WTC11 (cell line): ENCODE results near the gene POLD4. TPM values are rescaled to one million over a fixed set of nuclear protein-coding genes. Genes with fewer than 3 reads are reported as not detected.

Experiments
- ATAC-seq: fragments of 200-7000 bp; cut with Tn5 transposase; 2 replicates; pipeline ENCODE4 v1.10.0; 2021; ENCODE audit warnings: mild to moderate bottlenecking, moderate library complexity
- CTCF ChIA-PET: fragments of 300-600 bp; sonication (Branson Sonifier 250); formaldehyde crosslinking; loops from one replicate; lab custom pipeline; 2021; ENCODE audit warnings: antibody characterized with exemption; lab: Charles Lee
- POLR2A ChIA-PET: fragments of 350-600 bp; sonication (Branson Sonifier 250); formaldehyde crosslinking; loops from one replicate; lab custom pipeline; 2021; ENCODE audit warnings: antibody characterized with exemption; lab: Charles Lee
- DNase-seq: peaks from one replicate; pipeline ENCODE4 v3.0.0; 2021; ENCODE audit warnings: low spot score
- H3K27ac Mint-ChIP-seq: 2 replicates; pipeline ENCODE4 v1.8.0; 2021; ENCODE audit warnings: mixed read lengths
- H3K27me3 Mint-ChIP-seq: 2 replicates; pipeline ENCODE4 v1.8.0; 2021; ENCODE audit warnings: low read depth, mild to moderate bottlenecking, moderate library complexity, mixed read lengths
- H3K36me3 Mint-ChIP-seq: 2 replicates; pipeline ENCODE4 v1.8.0; 2021; ENCODE audit warnings: mixed read lengths
- H3K4me1 Mint-ChIP-seq: 2 replicates; pipeline ENCODE4 v1.8.0; 2022; ENCODE audit warnings: mixed read lengths
- H3K4me3 Mint-ChIP-seq: 2 replicates; pipeline ENCODE4 v1.8.0; 2021; ENCODE audit warnings: mild to moderate bottlenecking, moderate library complexity, mixed read lengths
- H3K9me3 Mint-ChIP-seq: 2 replicates; pipeline ENCODE4 v1.8.0; 2021; ENCODE audit warnings: mixed read lengths
- ATF1 ChIP-seq: sonication (generic); formaldehyde crosslinking; IDR thresholded peaks from 2 replicates; pipeline ENCODE4 v1.8.1; 2023; ENCODE audit warnings: mild to moderate bottlenecking, moderate library complexity, missing genetic modification reagents
- CREB1 ChIP-seq: sonication (generic); formaldehyde crosslinking; IDR thresholded peaks from 2 replicates; pipeline ENCODE4 v1.8.0; 2023; ENCODE audit warnings: mild to moderate bottlenecking, missing genetic modification reagents
- E2F4 ChIP-seq: sonication (generic); formaldehyde crosslinking; IDR thresholded peaks from 2 replicates; pipeline ENCODE4 v1.8.1; 2022; ENCODE audit warnings: low read depth, mild to moderate bottlenecking, moderate library complexity, missing genetic modification reagents, borderline replicate concordance
- FOXJ3 ChIP-seq: sonication (generic); formaldehyde crosslinking; IDR thresholded peaks from 2 replicates; pipeline ENCODE4 v1.9.0; 2021; ENCODE audit warnings: missing genetic modification reagents, mild to moderate bottlenecking, borderline replicate concordance
- GABPB1 ChIP-seq: sonication (generic); formaldehyde crosslinking; IDR thresholded peaks from 2 replicates; pipeline ENCODE4 v1.8.1; 2023; ENCODE audit warnings: mild to moderate bottlenecking, missing genetic modification reagents
- GTF2I ChIP-seq: fragments of 250-450 bp; sonication (Bioruptor Pico); conservative IDR thresholded peaks from 2 replicates; pipeline ENCODE4 v1.4.0; 2021; ENCODE audit warnings: mild to moderate bottlenecking
- IRF2 ChIP-seq: sonication (generic); formaldehyde crosslinking; IDR thresholded peaks from 2 replicates; pipeline ENCODE4 v1.8.0; 2022; ENCODE audit warnings: low read depth, missing genetic modification reagents, borderline replicate concordance
- JUN ChIP-seq: sonication (generic); formaldehyde crosslinking; IDR thresholded peaks from 2 replicates; pipeline ENCODE4 v1.8.0; 2023; ENCODE audit warnings: mild to moderate bottlenecking, missing genetic modification reagents
- KAT7 ChIP-seq: sonication (generic); formaldehyde crosslinking; IDR thresholded peaks from 2 replicates; pipeline ENCODE4 v1.8.1; 2023; ENCODE audit warnings: missing genetic modification reagents, mild to moderate bottlenecking, borderline replicate concordance
- NFATC4 ChIP-seq: fragments of 250-450 bp; sonication (Bioruptor Pico); IDR thresholded peaks from 2 replicates; pipeline ENCODE4 v1.9.0; 2021; ENCODE audit warnings: mild to moderate bottlenecking
- NR2C2 ChIP-seq: sonication (generic); formaldehyde crosslinking; IDR thresholded peaks from 2 replicates; pipeline ENCODE4 v1.8.0; 2022; ENCODE audit warnings: mild to moderate bottlenecking, missing genetic modification reagents
- NR3C1 ChIP-seq: sonication (generic); formaldehyde crosslinking; conservative IDR thresholded peaks from 2 replicates; pipeline ENCODE4 v1.8.1; 2023; ENCODE audit warnings: low read depth, mild to moderate bottlenecking, missing genetic modification reagents
- PRDM15 ChIP-seq: sonication (generic); formaldehyde crosslinking; IDR thresholded peaks from 2 replicates; pipeline ENCODE4 v1.8.0; 2022; ENCODE audit warnings: missing genetic modification reagents
- PRRX2 ChIP-seq: fragments of 250-450 bp; sonication (Bioruptor Pico); IDR thresholded peaks from 2 replicates; pipeline ENCODE4 v1.8.0; 2021; ENCODE audit warnings: mild to moderate bottlenecking
- SMAD3 ChIP-seq: sonication (generic); formaldehyde crosslinking; IDR thresholded peaks from 2 replicates; pipeline ENCODE4 v1.8.0; 2022; ENCODE audit warnings: missing genetic modification reagents, mild to moderate bottlenecking, borderline replicate concordance
- TP53 ChIP-seq: sonication (generic); formaldehyde crosslinking; IDR thresholded peaks from 2 replicates; pipeline ENCODE4 v1.8.1; 2023; ENCODE audit warnings: mild to moderate bottlenecking, missing genetic modification reagents
- ZBTB21 ChIP-seq: sonication (generic); formaldehyde crosslinking; IDR thresholded peaks from 2 replicates; pipeline ENCODE4 v1.8.1; 2023; ENCODE audit warnings: mild to moderate bottlenecking, missing genetic modification reagents, borderline replicate concordance
- ZNF219 ChIP-seq: sonication (generic); formaldehyde crosslinking; IDR thresholded peaks from 2 replicates; pipeline ENCODE4 v1.8.0; 2023; ENCODE audit warnings: missing genetic modification reagents, mild to moderate bottlenecking, borderline replicate concordance
- ZNF263 ChIP-seq: sonication (generic); formaldehyde crosslinking; IDR thresholded peaks from 2 replicates; pipeline ENCODE4 v1.8.1; 2022; ENCODE audit warnings: low read depth, mild to moderate bottlenecking, moderate library complexity, missing genetic modification reagents
- ZNF416 ChIP-seq: fragments of 250-450 bp; sonication (Bioruptor Pico); IDR thresholded peaks from 2 replicates; pipeline ENCODE4 v1.9.0; 2021; ENCODE audit warnings: mild to moderate bottlenecking, inconsistent platforms
- ZNF425 ChIP-seq: fragments of 250-450 bp; sonication (Bioruptor Pico); conservative IDR thresholded peaks from 2 replicates; pipeline ENCODE4 v1.9.0; 2021; ENCODE audit warnings: mild to moderate bottlenecking
- total RNA-seq: library from RNA; stranded (reverse); gene quantifications from 3 replicates; pipeline ENCODE4 v1.2.3, GENCODE V29; 2021

POLD4 gene
- total RNA-seq, 1 experiment from 2014 or later = 30.3 TPM

GRCh38 chr11:67309166-67309565 lies 44.2 kb downstream of the POLD4 start (continued):
- no peak for TF ChIP-seq PRDM15 (CRISPR knock-in tag)
- TF ChIP-seq IRF2 (CRISPR knock-in tag) = no peak
- TF ChIP-seq ZNF416 (CRISPR knock-in tag) = no peak

- TF ChIP-seq ZNF219 (no peak), E2F4 (CRISPR knock-in tag) (no peak), PRRX2 (no peak), KAT7 (CRISPR knock-in tag) (no peak), NR3C1 (CRISPR knock-in tag) (no peak), ZBTB21 (CRISPR knock-in tag) (no peak), TP53 (CRISPR knock-in tag) (no peak)
- ATAC-seq = no peak
- ChIA-PET POLR2A (no interaction called here), CTCF (interaction anchor here (1.8 to 2.0 kb wide), 2 partner anchors 9 to 47 kb away, joined by 6 to 8 read pairs; no protein-coding TSS in a partner anchor)
- no peak for DNase-seq
- Mint-ChIP-seq H3K9me3 (no peaks in the 10 kb centered on the region), H3K36me3 (peaks cover 2% of the 10 kb centered on the region; the same call in 1 of the 2 replicates), H3K4me3 (no peak overlapping the region), H3K27ac (no peak overlapping the region), H3K4me1 (peaks cover 5% of the 10 kb centered on the region), H3K27me3 (peaks cover 4% of the 10 kb centered on the region; the same call in 1 of the 2 replicates)
Observed at GRCh38 chr11:67308031-67308866, 45.1 kb downstream of the POLD4 start.

- peaks cover 6% of the 10 kb centered on the region for H3K4me1 Mint-ChIP-seq
- ChIA-PET CTCF (interaction anchor here (1.8 to 2.0 kb wide), 2 partner anchors 10 to 46 kb away, joined by 6 to 8 read pairs; no protein-coding TSS in a partner anchor), POLR2A (no interaction called here)
- ATAC-seq (no peak), DNase-seq (no peak)
- H3K9me3 Mint-ChIP-seq = no peaks in the 10 kb centered on the region
- H3K27me3 Mint-ChIP-seq = peaks cover 4% of the 10 kb centered on the region; the same call in 1 of the 2 replicates
- H3K4me3 Mint-ChIP-seq = no peak overlapping the region
- H3K36me3 Mint-ChIP-seq = peaks cover 2% of the 10 kb centered on the region; the same call in 1 of the 2 replicates
- no peak overlapping the region for H3K27ac Mint-ChIP-seq
- TF ChIP-seq NR2C2 (CRISPR knock-in tag) (no peak), ZNF219 (no peak), ATF1 (CRISPR knock-in tag) (no peak), KAT7 (CRISPR knock-in tag) (no peak), CREB1 (no peak), JUN (CRISPR knock-in tag) (no peak), FOXJ3 (no peak), SMAD3 (no peak), NR3C1 (CRISPR knock-in tag) (no peak), ZNF425 (CRISPR knock-in tag) (no peak), ZNF263 (CRISPR knock-in tag) (no peak), GTF2I (CRISPR knock-in tag) (no peak), GABPB1 (CRISPR knock-in tag) (no peak), NFATC4 (CRISPR knock-in tag) (no peak)
Observed at GRCh38 chr11:67307545-67308001, 45.8 kb downstream of the POLD4 start.
